ENCODE data around the gene METRNL.
A peak's percentile ranks its signal among the peaks of the same experiment; 100 is the strongest.

METRNL gene

DNA sequence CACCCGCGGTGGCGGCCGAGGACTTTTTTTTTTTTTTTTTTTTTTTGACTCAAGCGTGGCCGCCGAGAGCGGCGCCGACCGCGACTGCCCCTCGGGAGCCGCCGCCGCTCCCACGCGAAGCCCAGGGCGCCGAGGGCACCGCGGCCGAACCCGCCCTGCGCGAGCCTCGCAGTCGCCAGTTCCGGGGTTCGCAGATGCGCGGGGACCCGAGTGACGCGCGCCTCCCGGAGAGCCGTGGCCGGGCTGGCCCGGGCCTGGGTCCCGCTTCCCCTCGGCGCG lies 1.1 kb downstream of the METRNL start:
- peak; percentile 56 for DNase-seq (ENCODE audit: low spot score)

- DNase-seq (ENCODE audit: low spot score): peak; percentile 75
Observed at GRCh38 chr17:83080858-83081683, 1.7 kb downstream of the METRNL start.

DNA sequence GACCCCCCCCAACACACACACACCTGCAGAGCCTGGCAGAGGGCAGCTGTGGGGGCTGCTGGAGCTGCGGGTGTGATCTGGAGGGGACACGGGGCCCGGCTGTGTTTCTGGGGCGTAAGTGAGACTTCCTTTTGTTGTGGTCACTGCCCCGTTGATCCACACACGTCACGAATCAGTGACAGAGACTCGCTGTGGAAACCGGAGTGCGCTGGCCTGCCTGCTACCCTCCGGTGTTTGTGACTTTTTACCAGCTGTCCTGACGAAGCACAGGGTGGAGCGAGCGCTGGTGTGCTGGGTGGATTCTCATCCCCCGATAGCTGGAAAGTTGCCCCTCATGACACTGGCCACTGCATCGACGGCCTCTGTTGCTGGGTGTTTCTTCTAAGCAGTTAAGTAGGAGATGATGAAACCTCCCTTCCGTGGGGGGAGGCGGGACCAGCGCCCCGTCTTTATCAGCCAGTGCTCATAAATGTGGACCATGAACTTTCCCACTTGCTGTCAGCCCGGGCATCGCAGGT lies 2.3 kb downstream of the METRNL start:
- no peak for DNase-seq (ENCODE audit: low spot score)

- no peak for DNase-seq (ENCODE audit: low spot score)
Observed at GRCh38 chr17:83082424-83082823, 3.0 kb downstream of the METRNL start.

- DNase-seq (ENCODE audit: low spot score): no peak
Observed at GRCh38 chr17:83082909-83083367, 3.5 kb downstream of the METRNL start.

DNA sequence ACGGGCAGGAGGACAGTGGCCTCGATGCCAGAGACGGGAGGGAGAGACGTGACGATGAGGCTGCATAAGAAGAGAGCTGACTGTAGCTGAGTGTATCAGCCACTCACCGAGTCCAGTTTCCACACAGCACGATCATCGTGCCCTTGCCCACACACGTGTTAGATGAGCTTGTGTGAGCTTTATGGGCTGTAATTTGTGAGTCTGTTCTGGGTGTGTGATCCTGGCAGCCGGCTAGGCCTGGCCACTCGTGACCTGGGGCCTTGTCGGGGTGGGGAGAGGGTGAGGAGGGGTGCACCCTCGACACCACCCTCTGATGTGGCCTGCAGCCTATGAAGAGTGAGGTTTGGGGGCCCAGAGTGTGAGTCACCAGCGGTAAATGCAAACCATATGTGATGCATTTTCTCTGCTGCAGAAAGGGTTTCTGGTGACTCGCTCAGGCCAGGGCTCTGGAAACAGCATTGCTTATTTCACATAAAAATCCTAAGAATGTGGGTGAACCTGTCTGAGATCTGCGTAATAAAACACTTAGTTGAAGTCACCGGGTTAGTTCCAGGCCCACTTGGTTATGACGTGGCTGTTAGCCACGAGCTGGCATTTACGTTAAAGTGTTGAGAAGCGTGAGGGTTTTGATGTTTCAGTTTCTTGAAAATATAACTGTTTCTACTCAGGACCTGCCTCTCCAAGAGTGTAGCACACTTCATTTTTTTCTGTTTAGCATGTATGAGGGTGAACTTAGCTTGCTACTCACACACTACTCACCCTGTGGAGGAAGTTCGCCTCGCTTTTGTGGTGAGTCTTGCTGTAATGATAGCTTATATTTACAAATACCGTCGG lies 4.2 kb downstream of the METRNL start:
- DNase-seq (ENCODE audit: low spot score): peak; percentile 97

GRCh38 chr17:83084214-83084613 lies 4.8 kb downstream of the METRNL start:
- DNase-seq (ENCODE audit: low spot score): peak; percentile 52

- DNase-seq (ENCODE audit: low spot score): no peak
Observed at GRCh38 chr17:83084621-83085056, 5.2 kb downstream of the METRNL start.

GRCh38 chr17:83085103-83085502 lies 5.7 kb downstream of the METRNL start:
- DNase-seq (ENCODE audit: low spot score): no peak

DNA sequence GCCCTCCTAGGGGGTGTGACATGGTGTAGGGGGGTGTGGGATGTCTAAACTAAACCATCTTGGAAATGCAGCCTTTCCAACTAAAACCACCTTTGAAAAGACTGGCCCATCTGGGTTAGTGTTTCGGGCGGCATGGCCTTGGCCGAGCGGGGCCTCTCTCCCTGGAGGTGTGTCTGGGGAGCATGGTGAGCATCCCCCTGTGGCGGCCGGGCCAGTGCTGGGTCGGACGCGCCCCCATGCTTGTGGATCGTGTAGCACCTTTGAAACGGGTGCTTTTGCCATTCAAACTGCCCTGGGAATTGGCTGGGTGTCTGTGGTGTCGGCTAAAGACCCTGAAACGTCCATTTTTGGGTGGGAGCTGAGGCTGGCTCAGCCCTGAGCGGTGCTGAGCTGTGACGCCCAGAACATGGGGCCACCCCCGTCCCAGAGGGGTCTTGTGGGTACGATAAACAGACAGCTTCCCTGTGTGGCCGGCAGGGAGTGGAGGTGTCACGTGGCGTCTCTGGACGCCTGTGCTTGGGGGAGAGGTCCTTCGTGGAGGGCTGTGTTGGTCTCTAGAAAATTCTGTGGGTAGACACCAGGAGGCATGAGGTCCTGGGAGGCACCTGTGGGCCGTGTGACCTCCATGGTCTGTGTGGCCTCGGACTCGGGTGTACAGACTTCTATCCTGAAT lies 6.3 kb downstream of the METRNL start:
- no peak for DNase-seq (ENCODE audit: low spot score)

- no peak for DNase-seq (ENCODE audit: low spot score)
Observed at GRCh38 chr17:83086199-83086880, 6.9 kb downstream of the METRNL start.

DNA sequence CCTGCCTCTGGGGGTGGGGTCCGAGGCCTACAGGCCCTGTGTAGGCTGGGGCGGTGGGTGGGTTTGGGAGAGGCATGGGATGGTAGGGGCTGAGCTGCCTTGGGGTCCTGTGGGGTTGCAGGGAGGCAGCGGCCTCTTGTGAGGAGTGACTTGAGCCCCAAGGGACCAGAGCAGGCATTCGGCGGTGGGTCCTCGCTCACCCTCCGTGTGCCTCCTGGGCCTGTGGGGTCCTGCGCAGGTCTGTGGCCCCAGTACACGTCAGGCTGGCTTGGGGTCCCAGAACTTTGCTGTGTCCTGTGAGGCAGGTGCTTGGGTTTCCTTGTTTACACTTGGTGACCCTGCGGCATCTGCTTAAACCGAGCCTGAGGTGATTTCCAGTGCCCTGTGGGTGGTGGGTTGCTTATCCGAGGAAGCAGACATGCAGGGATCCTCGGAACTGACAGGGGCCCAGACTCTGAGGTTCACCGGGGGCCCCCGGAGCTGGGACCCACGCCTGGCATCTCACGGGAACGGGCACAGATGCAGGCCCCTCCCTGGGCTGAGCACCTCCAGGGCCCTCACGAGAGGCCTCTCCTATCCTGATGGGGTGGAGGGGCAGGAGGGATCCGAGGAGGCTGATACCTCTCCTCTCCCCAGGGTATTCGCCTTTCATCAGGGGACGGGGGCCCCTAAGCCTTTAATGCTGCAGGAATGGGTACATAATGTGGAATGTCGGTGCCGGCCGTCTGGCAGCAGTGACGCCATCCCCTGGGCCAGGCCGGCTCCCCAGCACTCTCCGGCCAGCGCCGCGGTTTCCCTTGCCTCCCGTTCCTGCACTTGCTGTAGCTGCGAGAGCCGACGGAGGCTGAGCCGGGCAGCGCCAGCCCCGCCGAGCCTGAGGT lies 7.7 kb downstream of the METRNL start:
- DNase-seq (ENCODE audit: low spot score): no peak

DNA sequence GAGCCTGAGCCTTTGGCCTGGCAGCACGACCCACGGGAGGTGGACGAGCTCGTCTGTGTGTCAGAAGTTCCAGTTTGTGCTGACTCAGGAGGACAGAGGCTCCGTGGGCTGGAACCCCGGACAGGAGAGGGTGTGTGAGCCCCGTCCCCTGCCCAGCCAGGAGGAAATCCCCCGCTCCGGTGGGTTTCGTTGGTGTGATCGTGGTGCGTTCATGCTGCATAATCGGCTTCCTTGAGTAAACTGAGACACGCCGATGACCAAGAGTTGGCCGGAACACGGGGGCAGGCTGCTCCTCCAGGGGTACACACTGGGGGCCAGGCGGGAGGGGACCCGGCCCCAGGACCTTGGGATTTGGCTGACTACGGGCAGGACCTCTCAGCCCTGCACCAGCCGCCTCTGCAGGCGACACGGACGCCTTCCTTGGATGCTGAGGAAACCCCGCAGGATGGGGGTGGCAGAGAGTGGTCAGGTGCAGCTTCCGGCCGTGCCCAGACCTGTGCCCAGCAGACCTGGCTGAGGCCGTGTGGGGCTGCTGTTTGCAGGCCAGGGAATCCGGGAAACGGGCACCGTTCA lies 8.5 kb downstream of the METRNL start:
- no peak for DNase-seq (ENCODE audit: low spot score)

DNA sequence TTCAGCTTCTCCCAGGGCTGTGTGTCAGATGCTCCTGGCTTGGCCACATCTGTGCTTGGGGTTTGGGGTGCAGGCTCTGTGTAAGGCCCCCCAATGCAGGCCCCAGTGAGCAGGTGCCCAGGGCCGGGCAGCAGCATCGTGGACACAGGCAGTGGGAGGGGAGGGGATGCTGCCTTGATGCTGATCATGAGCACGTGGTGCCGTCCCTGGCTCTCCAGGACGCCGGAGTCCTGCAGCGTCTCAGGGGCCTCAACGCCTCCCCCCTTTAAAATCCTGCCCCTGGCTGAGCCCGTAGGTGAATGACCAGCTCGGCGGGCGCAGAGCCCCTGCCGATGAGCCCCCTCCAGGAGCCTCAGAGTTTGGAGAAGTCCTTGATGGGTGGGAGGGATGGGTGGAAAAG lies 9.0 kb downstream of the METRNL start:
- no peak for DNase-seq (ENCODE audit: low spot score)

- DNase-seq (ENCODE audit: low spot score): no peak
Observed at GRCh38 chr17:83088909-83089308, 9.5 kb downstream of the METRNL start.

- DNase-seq (ENCODE audit: low spot score): no peak
Observed at GRCh38 chr17:83089328-83090132, 10.1 kb downstream of the METRNL start.

- DNase-seq (ENCODE audit: low spot score): no peak
Observed at GRCh38 chr17:83090444-83091256, 11.2 kb downstream of the METRNL start.

DNA sequence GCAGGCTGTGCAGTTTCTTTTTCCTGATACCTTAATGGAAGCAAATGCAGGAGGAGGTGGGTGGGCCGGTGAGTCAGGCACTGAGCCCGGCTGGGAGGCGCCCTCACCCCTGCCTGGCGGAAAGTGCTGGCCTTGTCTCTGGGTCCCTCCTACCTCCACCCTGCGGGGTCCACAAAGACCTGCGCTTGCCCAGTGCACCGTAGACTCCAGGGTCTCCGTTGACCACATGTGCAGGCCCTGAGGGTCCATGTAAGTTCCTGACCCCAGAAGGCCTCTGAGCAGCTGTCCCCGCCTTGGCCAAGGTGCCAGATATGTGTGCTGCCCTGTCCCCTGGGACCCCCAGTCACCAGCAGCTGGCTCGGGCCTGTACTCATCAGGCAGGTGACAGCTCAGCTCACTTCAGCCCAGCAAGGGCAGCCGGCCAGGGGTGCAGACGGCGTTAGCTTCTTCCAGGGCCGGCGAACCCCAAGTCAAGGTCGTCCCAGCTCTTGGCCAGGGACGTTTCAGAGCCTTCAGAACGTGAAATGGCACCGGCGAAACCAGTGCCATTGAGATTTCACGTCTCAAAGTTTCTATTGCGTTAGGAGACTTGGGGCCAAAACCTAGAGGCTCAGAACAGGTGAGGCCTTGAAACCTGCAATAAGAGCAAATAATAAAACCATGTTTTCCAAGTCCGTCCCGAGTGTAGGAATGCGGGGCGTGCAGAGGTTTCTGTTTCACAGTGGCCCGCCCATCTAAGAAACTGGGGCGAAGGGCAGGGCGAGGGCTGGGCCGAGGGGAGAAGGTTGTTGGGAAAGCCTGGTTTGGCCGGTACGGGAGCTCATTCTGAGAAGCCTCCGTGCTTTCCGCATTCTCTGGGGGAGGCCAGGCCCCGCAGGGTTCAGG lies 12.1 kb downstream of the METRNL start:
- DNase-seq (ENCODE audit: low spot score): no peak
